ENCODE results near the gene NISCH. TPM values are rescaled to one million over a fixed set of nuclear protein-coding genes. Genes with fewer than 3 reads are reported as not detected.

NISCH gene
- total RNA-seq, 1 donor from 2014 or later, result 89.5 TPM

DNA sequence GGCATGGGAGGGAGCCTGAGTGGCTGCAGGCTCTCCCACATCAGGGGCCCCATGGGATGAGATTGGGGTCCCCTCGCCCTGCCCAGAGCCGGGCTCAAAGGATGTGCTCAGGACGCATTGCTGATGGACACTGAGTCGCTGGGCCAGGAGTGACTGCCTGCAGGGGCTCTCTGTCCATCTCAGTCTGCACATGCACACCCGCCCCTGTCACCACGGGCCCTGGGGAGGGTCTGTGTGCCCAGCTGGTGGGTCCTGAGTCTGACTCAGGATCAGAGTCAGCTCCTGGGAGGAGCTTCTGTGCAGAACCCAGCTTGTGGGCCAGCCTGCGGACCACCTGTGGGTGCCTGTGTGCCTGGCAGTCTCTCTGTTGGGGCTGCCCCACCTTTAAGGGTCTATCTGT, 57.9 kb downstream of the NISCH start:
- no peaks in the 10 kb centered on the region for H3K9me3 Mint-ChIP-seq
- H3K27ac Mint-ChIP-seq, result no peak overlapping the region
- DNase-seq (no peak), ATAC-seq (ENCODE audit: low read depth) (no peak)
- H3K4me1 Mint-ChIP-seq, result no peaks in the 10 kb centered on the region
- H3K36me3 Mint-ChIP-seq (ENCODE audit: low read depth), result no peaks in the 10 kb centered on the region
- H3K27me3 Mint-ChIP-seq, result no peaks in the 10 kb centered on the region
- H3K4me3 Mint-ChIP-seq, result no peak overlapping the region
- ChIA-PET POLR2A (no interaction called here), CTCF (no interaction called here)
- TF ChIP-seq, protein P1, sequence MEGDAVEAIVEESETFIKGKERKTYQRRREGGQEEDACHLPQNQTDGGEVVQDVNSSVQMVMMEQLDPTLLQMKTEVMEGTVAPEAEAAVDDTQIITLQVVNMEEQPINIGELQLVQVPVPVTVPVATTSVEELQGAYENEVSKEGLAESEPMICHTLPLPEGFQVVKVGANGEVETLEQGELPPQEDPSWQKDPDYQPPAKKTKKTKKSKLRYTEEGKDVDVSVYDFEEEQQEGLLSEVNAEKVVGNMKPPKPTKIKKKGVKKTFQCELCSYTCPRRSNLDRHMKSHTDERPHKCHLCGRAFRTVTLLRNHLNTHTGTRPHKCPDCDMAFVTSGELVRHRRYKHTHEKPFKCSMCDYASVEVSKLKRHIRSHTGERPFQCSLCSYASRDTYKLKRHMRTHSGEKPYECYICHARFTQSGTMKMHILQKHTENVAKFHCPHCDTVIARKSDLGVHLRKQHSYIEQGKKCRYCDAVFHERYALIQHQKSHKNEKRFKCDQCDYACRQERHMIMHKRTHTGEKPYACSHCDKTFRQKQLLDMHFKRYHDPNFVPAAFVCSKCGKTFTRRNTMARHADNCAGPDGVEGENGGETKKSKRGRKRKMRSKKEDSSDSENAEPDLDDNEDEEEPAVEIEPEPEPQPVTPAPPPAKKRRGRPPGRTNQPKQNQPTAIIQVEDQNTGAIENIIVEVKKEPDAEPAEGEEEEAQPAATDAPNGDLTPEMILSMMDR (IDR thresholded peaks at IDR 0.05), result no peak
- intact Hi-C loops (cut with micrococcal nuclease), result no loop called here

DNA sequence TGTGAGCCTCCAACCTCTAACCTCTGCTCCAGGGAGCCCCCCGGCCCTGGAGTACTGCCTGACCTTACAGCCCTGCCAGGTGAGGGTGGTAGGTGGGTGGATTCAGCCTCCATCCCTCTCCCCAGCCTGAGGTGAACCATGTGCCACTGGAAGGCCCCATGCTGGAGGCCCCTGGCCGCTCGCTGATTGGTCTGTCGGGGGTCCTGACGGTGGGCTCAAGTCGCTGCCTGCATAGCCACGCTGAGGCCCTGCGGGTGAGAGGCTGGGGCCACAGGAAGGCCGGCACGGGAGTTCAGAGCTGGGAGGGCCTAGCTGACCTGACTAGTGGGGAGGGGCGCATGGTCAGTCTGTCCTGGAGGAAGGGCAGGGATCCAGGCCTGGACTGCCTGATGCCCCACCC, 59.2 kb downstream of the NISCH start:
- no peaks in the 10 kb centered on the region for H3K4me1 Mint-ChIP-seq
- ChIA-PET CTCF (no interaction called here), POLR2A (no interaction called here)
- no peak overlapping the region for H3K27ac Mint-ChIP-seq
- TF ChIP-seq, protein P1 (IDR thresholded peaks at IDR 0.05), result no peak
- no peak overlapping the region for H3K4me3 Mint-ChIP-seq
- ATAC-seq (ENCODE audit: low read depth), result no peak
- no peak for DNase-seq
- H3K36me3 Mint-ChIP-seq (ENCODE audit: low read depth), result no peaks in the 10 kb centered on the region
- intact Hi-C loops (cut with micrococcal nuclease), result no loop called here
- H3K9me3 Mint-ChIP-seq, result no peaks in the 10 kb centered on the region
- no peaks in the 10 kb centered on the region for H3K27me3 Mint-ChIP-seq

DNA sequence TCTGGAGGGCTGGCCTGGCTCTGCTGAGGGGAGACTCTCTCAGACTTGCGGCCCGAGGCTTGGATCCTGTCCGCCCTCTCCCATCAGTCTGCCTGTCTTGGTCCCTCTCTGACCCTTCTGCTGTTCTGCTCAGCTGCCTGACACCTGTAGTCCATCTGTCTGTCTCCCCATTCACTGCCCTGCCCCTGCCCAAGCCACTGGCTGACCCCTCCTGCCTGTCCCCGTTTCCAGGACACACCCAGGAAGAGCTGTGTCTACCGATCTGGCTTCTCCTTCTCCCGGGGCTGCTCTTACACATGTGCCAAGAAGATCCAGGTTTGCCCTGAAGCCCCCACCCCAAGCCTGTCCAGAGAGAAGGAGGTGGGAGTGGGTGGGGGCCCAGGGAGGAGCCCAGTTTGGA, 59.8 kb downstream of the NISCH start:
- POLR2A ChIA-PET, result no interaction called here
- ATAC-seq (ENCODE audit: low read depth) (no peak), DNase-seq (no peak)
- Mint-ChIP-seq H3K27ac (no peak overlapping the region), H3K4me3 (no peak overlapping the region), H3K27me3 (no peaks in the 10 kb centered on the region), H3K4me1 (no peaks in the 10 kb centered on the region), H3K9me3 (no peaks in the 10 kb centered on the region), H3K36me3 (ENCODE audit: low read depth) (no peaks in the 10 kb centered on the region)
- CTCF ChIA-PET, result no interaction called here
- intact Hi-C loops (cut with micrococcal nuclease), result no loop called here
- TF ChIP-seq, protein P1 (IDR thresholded peaks at IDR 0.05), result no peak

DNA sequence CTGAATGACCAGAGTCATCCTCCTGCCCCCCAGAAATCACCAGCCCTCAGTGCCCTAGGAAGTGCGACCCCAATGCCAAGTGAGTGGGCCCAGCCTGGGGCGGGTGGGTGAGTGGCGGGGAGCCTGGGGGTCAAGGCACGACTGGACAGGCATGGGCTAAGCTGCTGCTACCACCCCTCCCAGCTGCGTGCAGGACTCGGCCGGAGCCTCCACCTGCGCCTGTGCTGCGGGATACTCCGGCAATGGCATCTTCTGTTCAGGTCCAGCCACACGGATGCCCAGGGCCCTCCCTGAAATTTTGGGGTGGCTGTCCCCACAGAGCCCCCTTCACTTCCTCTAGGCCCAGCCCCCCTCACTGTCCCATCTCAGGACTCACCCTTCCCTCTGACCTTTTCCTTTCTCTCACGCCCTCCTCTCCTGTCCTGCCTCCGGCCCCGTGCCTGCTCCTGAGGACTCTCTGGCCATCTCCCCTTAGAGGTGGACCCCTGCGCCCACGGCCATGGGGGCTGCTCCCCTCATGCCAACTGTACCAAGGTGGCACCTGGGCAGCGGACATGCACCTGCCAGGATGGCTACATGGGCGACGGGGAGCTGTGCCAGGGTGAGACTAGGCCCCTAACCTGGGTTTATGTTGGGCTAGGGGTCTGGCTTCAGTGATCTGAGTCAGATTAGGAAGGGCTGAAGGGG, 61.2 kb downstream of the NISCH start:
- H3K27ac Mint-ChIP-seq, result no peak overlapping the region
- H3K9me3 Mint-ChIP-seq, result no peaks in the 10 kb centered on the region
- POLR2A ChIA-PET, result no interaction called here
- CTCF ChIA-PET, result no interaction called here
- no peaks in the 10 kb centered on the region for H3K4me1 Mint-ChIP-seq
- no peaks in the 10 kb centered on the region for H3K27me3 Mint-ChIP-seq
- no peaks in the 10 kb centered on the region for H3K36me3 Mint-ChIP-seq (ENCODE audit: low read depth)
- H3K4me3 Mint-ChIP-seq, result no peak overlapping the region
- ATAC-seq (ENCODE audit: low read depth) (no peak), DNase-seq (no peak)
- TF ChIP-seq, protein P1 (IDR thresholded peaks at IDR 0.05), result no peak
- intact Hi-C loops (cut with micrococcal nuclease), result no loop called here

DNA sequence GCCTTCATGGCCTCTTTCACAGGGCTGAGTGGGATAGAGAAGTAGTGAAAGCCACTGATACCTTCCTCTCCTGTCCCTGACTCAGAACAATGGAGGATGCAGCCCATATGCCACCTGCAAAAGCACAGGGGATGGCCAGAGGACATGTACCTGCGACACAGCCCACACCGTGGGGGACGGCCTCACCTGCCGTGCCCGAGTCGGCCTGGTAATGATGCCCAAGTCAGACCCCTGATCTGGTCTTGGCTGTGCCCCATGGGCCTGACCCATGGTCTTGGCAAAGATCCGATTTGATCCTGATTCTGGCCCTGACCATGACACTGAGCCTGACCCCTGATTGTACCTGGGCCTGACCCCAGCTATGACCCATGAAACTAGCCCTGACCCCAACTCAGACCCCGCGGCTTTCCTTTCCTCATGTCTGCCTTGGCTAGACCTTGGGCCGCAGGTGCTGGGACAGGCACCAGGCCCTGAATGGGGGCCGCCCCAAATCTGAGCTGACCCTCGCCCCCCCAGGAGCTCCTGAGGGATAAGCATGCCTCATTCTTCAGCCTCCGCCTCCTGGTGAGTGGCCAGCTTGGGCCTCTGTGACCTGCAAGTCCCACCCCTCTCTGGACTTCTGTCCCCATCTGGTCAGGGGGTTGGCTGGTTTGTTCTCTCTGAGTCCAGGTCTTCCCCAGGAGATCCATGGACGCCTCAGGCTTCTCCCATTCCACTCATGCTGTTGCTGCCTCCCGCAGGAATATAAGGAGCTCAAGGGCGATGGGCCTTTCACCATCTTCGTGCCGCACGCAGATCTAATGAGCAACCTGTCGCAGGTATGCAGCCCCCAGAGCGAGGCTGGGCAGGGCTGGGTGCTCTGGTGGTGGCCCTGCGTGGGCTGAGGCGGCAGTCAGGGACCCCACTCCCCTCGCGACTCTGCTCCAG, 62.7 kb downstream of the NISCH start:
- no peaks in the 10 kb centered on the region for H3K27me3 Mint-ChIP-seq
- H3K9me3 Mint-ChIP-seq, result no peaks in the 10 kb centered on the region
- TF ChIP-seq, protein P1 (IDR thresholded peaks at IDR 0.05), result no peak
- CTCF ChIA-PET, result no interaction called here
- ATAC-seq (ENCODE audit: low read depth) (no peak), DNase-seq (no peak)
- H3K4me1 Mint-ChIP-seq, result no peaks in the 10 kb centered on the region
- no peaks in the 10 kb centered on the region for H3K36me3 Mint-ChIP-seq (ENCODE audit: low read depth)
- intact Hi-C loops (cut with micrococcal nuclease), result no loop called here
- H3K4me3 Mint-ChIP-seq, result no peak overlapping the region
- H3K27ac Mint-ChIP-seq, result no peak overlapping the region
- POLR2A ChIA-PET, result no interaction called here
